Activated CD8-positive, alpha-beta memory T cell treated with anti-CD3 and anti-CD28 coated beads for 1 hour (primary cell): Measurements from ENCODE around the gene C9orf153.
A peak's percentile ranks its signal among the peaks of the same experiment; 100 is the strongest.
"Not testable (repeated sequence)": the region's sequence is repeated elsewhere in the genome, so short reads cannot be mapped to it uniquely, and the experiment has no call there.

ENCODE experiments used
- DNase-seq, 2 donors: peaks; one replicate each; pipeline ENCODE4 v3.0.0-alpha.2; 2020; ENCODE audit warnings: low read depth in 1 of 2; ENCODE audit errors: extremely low read depth in 1 of 2

C9orf153 gene

DNA sequence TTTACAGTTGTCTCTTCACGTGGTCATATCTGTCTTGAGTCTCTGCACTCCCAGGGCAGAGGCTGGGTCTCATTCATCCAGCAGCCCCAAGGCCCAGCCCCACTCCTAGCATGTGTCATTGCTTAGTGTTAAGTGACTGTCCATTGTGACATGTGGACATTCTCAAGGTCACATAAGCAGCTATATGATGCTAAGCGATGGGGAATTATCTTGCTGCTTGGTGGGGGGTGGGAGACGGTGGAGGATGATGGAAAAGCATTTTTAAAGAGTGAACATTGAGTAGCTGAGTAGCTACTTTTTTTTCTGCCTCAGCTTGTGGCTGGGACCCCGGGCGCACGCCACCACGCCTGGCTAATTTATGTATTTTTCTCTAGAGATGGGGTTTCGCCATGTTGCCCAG, at the start of gene C9orf153:
Gene C9orf153, minus strand, starts transcription at position 101 of the 400 bp plus-strand sequence. CDS start 30,054 bp downstream, outside the sequence.
- no peak for DNase-seq

GRCh38 chr9:86308687-86309086, 49.2 kb upstream of the C9orf153 start:
- DNase-seq = no peak

DNA sequence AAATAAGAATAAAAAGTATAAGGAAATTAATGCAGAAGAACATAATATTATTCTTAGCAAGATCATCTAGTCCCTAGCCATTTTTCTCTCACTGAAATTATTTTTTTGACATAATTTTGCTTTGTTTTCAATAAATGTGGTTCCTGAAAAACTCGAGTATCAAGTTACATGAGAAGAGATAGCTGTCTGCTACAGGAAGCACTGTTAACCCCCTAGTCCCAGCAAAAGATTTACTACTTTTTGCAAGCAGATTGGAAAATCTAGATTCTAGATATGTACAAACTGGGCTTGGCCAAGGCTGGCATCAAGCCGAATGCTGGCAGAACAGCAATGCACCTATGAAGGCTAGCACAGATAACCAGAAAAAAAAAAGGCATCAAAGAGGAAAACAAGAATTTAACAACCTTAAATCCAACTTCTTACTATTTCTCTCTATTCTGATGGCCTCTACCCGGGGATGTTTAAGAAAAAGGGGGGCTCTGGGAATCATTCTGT, 44.8 kb upstream of the C9orf153 start:
- DNase-seq = no peak

DNA sequence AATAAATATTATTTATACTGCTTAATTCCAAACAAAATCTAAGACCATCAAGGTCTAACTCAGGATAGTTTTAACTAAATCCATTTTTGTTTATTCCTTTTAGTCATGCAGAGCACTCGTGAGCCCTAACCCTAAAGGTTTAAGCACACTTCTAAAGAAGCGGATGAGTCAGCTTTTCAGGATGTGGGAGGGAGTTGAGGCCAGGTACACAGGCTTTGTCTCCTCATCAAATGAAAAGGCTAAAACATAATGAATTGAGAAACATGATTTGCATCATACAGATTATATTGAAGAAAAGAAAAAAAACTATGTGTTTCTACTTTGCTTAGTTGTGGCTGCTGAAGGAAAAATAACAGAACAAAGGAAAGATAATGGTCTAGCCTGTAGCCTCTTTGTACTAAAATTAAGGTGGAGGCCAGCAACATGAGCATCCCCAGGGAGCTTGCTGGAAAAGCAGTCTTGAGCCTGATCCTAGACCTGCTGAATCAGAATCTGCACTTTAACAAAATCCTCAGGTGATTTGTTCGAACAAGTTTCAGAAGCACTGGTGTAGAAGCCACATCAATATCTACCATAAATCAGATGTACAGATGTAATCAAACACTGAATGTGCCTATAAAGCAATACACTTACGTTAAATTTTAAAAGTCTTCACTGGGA, 44.0 kb upstream of the C9orf153 start:
- no peak for DNase-seq

GRCh38 chr9:86301686-86302085, 42.2 kb upstream of the C9orf153 start:
- no peak for DNase-seq

DNA sequence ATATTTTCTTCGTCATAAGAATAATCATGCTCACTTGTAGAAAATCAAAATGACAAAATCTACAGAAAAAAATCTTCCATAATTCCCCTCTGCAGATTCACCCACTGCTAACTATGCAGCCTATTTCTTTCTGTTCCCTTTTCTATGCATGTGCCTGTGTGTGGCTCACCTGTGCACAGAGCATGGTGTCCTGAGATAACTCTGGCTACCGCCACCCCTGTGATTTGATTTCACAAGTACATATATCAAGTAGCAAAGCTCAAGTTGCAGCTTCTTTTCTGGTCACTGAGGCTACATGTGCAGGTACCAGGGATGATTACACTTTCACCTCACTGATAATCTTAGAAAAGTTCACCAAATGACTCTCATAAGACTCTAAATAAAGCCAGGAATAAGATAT, 41.2 kb upstream of the C9orf153 start:
- no peak for DNase-seq

DNA sequence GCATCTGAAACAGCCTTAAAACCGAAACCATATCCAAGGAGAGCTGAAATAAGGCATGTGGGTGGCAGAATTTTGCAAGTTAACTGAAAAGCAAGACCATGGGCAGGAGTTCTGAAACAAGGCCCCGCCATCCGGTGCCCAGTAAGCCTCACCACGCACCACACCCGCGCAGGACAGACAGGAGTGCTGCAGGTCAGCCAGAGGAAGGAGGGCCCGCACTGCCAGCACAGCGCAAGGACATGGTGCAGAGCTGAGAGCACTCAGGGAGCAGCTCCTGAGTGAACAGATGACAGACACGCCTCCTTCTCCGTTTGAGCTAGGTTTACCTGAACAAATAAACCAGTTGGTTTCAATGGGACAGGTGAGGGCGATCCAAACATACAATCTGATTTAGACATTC, 39.4 kb upstream of the C9orf153 start:
- DNase-seq = no peak

DNA sequence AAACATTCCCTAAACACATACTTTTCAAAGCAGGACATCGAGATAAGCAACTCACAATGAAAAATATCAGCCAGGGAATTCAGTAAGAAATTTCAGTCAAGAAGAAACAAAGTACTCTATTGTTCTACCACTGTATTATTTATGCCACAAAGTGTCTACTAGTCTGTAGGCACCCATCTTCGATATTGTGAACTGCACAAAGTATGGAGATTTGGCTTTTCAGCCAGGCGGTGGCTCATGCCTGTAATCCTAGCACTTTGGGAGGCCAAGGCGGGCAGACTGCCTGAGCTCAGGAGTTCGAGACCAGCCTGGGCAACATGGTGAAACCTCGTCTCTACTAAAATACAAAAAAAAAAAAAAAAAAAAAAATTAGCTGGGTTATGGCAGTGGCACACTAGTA, 30.9 kb upstream of the C9orf153 start:
- not testable (repeated sequence) for DNase-seq

- no peak for DNase-seq
Measured at GRCh38 chr9:86288499-86289198, 29.2 kb upstream of the C9orf153 start.

- no peak for DNase-seq
Measured at GRCh38 chr9:86287013-86287412, 27.6 kb upstream of the C9orf153 start.

DNA sequence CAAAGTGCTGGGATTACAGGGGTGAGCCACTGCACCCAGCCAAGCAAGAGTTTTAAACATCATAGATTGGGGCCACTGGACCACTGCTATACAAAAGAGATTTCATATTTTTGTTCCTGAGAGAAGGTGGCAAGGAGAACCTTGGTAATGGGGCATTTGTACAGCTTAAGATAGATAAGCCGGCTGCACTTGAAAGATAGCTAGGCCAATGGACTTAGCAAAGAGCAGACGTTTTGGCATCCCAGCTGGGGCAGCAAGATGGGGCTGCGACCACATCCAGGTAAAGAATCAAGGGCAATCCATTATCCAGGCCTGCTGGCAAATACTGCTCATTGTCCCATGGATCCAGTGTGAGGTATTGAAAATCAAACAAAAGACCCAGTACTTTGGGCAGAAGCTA, 26.8 kb upstream of the C9orf153 start:
- DNase-seq = no peak

DNA sequence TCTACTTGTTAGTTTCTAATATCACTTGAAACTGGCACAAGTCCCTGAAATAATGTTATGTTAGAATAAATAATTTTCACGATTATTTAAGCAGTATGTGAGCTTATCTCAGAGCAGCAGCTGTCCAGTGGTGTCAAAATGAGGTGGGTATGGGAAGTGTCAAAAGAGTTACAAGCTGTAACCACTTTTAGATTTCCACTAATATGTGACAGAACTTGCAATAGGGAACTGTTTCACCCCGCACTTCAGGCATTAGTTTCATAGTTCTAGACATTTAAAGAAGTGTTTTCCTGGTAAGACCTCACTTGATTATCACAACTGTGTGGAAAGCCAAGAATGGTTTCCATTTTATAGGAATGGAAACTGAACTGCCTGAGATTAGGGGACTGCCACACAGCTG, 25.8 kb upstream of the C9orf153 start:
- DNase-seq = no peak

- DNase-seq = no peak
Measured at GRCh38 chr9:86282979-86283535, 23.6 kb upstream of the C9orf153 start.

DNA sequence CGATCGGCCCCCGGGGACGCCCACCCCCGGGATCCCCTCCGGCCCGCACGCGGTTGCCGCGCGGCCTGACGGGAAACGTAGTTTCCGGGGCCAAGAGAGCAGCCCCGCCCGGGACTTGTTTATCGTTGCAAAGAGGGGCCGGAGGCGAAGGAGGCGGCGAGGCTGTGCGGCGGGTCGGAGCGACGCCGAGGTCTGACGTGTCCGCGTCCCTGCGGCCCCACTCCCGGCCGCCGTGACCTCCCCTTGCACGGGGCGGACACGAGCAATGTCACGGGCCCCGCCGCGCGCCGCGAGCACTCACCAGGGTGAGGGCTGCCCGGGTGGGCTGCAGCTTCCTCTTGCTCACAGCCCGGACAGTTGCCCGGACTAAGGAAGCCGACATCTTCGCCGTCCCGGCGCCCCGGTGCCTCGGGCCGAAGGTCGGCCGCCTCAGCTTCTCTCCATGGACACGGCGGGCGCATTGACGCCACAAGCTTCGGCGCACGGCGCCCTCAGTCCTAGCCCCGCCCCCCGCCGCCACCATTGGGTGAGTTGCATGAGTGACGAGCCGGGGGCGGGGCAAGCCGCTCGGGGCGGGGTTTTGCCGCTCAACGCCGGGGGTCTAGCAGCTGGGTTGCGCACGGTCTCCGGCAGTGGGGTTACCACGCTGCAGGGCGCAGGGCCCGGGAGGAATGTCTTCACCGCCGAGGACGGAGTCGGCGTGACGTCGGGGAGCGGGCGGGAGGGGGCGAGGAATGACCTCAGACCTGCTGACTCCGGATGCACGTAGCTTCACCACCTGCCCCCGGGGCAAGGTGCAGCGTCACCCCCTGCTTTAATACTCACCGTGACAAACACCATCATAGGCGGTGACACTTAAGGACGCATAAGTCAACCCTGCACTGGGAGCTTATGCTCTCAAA, 22.9 kb upstream of the C9orf153 start, which contains the start of gene ISCA1:
Gene ISCA1, minus strand, starts transcription at position 462 of the 902 bp plus-strand sequence. Its CDS starts 80 bp downstream, at position 382.
- DNase-seq = peak; percentile 98 to 99

- no peak for DNase-seq
Measured at GRCh38 chr9:86281593-86282076, 22.2 kb upstream of the C9orf153 start.

- no peak for DNase-seq
Measured at GRCh38 chr9:86280580-86280979, 21.1 kb upstream of the C9orf153 start.

DNA sequence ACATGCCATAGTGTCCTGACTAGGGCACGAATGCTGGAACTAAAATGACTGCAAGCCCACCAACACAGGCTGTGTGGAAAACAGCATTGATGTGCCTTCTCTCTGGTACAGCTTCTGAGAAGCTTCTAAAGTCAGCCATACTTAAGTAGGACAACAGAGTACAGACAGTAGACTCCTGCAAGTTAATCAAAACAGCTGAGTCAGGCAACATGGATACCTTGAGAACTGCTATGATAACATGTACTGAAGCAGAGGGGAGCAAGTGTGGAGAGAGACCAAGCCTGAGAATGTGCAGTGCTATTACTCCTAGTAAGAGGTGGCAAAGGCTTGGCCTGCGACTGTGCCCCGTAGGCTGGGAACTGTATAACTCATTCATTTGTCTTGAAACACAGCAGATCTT, 20.4 kb upstream of the C9orf153 start:
- no peak for DNase-seq

- no peak for DNase-seq
Measured at GRCh38 chr9:86277072-86277471, 17.6 kb upstream of the C9orf153 start.

- DNase-seq = no peak
Measured at GRCh38 chr9:86275962-86276361, 16.5 kb upstream of the C9orf153 start.

DNA sequence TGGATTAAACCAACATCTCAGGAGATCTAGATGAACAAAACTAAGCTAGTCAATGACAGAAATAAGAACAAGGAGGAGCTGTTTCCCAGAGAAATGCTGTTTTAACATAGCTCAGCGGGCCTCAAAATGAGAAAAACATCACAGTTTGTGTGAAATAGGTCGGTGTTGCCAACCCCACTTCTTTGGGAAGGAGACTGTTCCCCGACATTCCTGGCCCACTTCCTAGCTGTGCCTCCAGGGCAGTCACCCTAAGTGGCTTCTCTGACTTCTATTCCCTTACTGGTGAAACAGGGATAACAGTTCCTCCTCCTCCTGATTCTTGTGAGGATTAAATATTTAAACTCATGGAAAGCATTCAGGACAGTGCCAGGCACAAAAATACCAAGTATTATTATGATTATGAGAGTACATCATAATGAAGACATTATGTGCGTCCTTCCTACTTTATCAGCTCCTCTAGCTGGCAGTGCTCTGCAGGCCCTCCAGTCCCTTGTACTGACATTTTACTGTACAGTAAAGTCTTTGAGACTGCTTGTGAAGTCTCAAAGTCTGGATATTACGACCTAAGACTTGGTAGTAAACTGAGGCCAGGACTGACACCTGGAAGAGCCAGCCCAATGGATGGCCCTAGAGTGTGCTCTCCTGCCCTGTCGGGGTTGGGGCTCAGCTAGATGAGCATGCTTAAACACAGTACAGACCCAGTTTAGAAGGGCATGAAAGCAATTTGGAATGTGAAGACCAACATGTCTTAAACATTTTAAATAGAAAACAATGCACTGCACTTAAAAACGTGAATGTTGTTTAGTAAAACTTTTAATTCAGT, 15.6 kb upstream of the C9orf153 start:
- no peak for DNase-seq
